MCF 10A (cell line): ENCODE data around the gene MFF. TPM values are rescaled to one million over a fixed set of nuclear protein-coding genes. Genes with fewer than 3 reads are reported as not detected.

ENCODE experiments used
- BruUV-seq: library from RNA; stranded (reverse); fragments of 400-500 nt; replicated peaks from 2 replicates; lab custom pipeline; 2021; lab: Mats Ljungman, UMichigan
- CTCF ChIA-PET: fragments of 300-600 bp; sonication (Branson Sonifier 250); formaldehyde crosslinking; extraction: SDS; loops from one replicate; lab custom pipeline; 2021; ENCODE audit warnings: antibody characterized with exemption, inconsistent platforms; lab: Yijun Ruan, JAX
- POLR2A ChIA-PET: fragments of 300-600, 350-650 bp; sonication (Branson Sonifier 250); formaldehyde crosslinking; extraction: SDS; loops from one replicate; lab custom pipeline; 2020; ENCODE audit warnings: antibody characterized with exemption, inconsistent platforms; lab: Yijun Ruan, JAX
- DNase-seq: peaks from one replicate; pipeline ENCODE4 v3.0.0-alpha.2; 2018; ENCODE audit not compliant: unreplicated experiment
- H3K27ac Mint-ChIP-seq: one replicate; pipeline ENCODE4 v1.8.0; 2022; ENCODE audit warnings: mild to moderate bottlenecking, low read depth, mixed read lengths; ENCODE audit not compliant: unreplicated experiment
- H3K27me3 Mint-ChIP-seq: one replicate; pipeline ENCODE4 v1.8.0; 2022; ENCODE audit warnings: mixed read lengths; ENCODE audit not compliant: insufficient read depth, unreplicated experiment
- H3K36me3 Mint-ChIP-seq: one replicate; pipeline ENCODE4 v1.8.0; 2022; ENCODE audit warnings: mild to moderate bottlenecking, moderate library complexity, mixed read lengths; ENCODE audit not compliant: insufficient read depth, unreplicated experiment
- H3K4me1 Mint-ChIP-seq: one replicate; pipeline ENCODE4 v1.8.0; 2022; ENCODE audit warnings: mixed read lengths; ENCODE audit not compliant: insufficient read depth, unreplicated experiment
- H3K4me3 Mint-ChIP-seq: one replicate; pipeline ENCODE4 v1.8.0; 2022; ENCODE audit warnings: mild to moderate bottlenecking, moderate library complexity, mixed read lengths; ENCODE audit not compliant: unreplicated experiment
- H3K9me3 Mint-ChIP-seq: one replicate; pipeline ENCODE4 v1.8.0; 2022; ENCODE audit warnings: mixed read lengths; ENCODE audit not compliant: unreplicated experiment
- intact Hi-C: fragments of 100-400 bp; cut with micrococcal nuclease; formaldehyde crosslinking; loops from 2 replicates; pipeline ENCODE4 v1.14.1; 2022
- total RNA-seq: library from RNA; stranded (reverse); gene quantifications from 2 replicates; pipeline ENCODE4 v1.2.3, GENCODE V29; 2022
- TF ChIP-seq, protein P1 (sequence below): fragments of 200-600 bp; IDR thresholded peaks from one replicate; pipeline ENCODE4 v1.8.0; 2022; ENCODE audit warnings: antibody characterized with exemption, mild to moderate bottlenecking; ENCODE audit not compliant: unreplicated experiment

MFF gene
- total RNA-seq, 1 experiment from 2014 or later: 81.2 TPM

- no peaks in the 10 kb centered on the region for H3K27me3 Mint-ChIP-seq
- no peaks in the 10 kb centered on the region for H3K36me3 Mint-ChIP-seq
- ChIA-PET POLR2A (interaction anchor here (1.4 kb wide), 1 partner anchor 13 kb away, joined by 3 read pairs; the partner anchor contains the start of gene MFF), CTCF (no interaction called here)
- BruUV-seq: no TSS peak
- intact Hi-C loops: no loop called here
- no peak overlapping the region for H3K27ac Mint-ChIP-seq
- H3K4me1 Mint-ChIP-seq: peaks cover 11% of the 10 kb centered on the region
- no peaks in the 10 kb centered on the region for H3K9me3 Mint-ChIP-seq
- DNase-seq: no peak
- no peak overlapping the region for H3K4me3 Mint-ChIP-seq
- TF ChIP-seq, protein P1, sequence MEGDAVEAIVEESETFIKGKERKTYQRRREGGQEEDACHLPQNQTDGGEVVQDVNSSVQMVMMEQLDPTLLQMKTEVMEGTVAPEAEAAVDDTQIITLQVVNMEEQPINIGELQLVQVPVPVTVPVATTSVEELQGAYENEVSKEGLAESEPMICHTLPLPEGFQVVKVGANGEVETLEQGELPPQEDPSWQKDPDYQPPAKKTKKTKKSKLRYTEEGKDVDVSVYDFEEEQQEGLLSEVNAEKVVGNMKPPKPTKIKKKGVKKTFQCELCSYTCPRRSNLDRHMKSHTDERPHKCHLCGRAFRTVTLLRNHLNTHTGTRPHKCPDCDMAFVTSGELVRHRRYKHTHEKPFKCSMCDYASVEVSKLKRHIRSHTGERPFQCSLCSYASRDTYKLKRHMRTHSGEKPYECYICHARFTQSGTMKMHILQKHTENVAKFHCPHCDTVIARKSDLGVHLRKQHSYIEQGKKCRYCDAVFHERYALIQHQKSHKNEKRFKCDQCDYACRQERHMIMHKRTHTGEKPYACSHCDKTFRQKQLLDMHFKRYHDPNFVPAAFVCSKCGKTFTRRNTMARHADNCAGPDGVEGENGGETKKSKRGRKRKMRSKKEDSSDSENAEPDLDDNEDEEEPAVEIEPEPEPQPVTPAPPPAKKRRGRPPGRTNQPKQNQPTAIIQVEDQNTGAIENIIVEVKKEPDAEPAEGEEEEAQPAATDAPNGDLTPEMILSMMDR: no peak
Measured at GRCh38 chr2:227311861-227312506, 13.1 kb upstream of the MFF start.

DNA sequence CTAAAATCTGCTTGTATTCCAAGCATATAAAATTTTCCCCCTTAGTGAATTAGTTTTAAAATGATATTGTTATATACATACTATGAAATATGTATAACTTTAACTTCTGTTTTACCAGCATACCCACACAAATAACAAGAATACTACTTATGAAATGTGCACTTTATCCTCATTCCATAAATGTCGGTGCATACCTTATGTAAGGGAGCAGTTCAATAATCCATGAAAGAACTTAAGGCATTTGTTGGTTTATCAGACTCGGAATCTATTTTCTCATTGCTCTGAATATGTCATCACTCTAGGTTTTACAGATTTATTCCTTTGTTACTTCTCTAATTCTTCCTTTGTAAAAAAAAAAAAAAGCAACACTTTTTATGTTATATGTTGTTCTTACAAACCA, 12.5 kb upstream of the MFF start:
- CTCF ChIA-PET: no interaction called here
- Mint-ChIP-seq H3K27ac (no peak overlapping the region), H3K4me3 (no peak overlapping the region), H3K27me3 (no peaks in the 10 kb centered on the region), H3K36me3 (no peaks in the 10 kb centered on the region), H3K9me3 (peaks cover 3% of the 10 kb centered on the region), H3K4me1 (peaks cover 11% of the 10 kb centered on the region)
- intact Hi-C loops: no loop called here
- DNase-seq: no peak
- TF ChIP-seq, protein P1: no peak
- POLR2A ChIA-PET: interaction anchor here (1.4 kb wide), 1 partner anchor 12 kb away, joined by 3 read pairs; the partner anchor contains the start of gene MFF
- BruUV-seq: no TSS peak

DNA sequence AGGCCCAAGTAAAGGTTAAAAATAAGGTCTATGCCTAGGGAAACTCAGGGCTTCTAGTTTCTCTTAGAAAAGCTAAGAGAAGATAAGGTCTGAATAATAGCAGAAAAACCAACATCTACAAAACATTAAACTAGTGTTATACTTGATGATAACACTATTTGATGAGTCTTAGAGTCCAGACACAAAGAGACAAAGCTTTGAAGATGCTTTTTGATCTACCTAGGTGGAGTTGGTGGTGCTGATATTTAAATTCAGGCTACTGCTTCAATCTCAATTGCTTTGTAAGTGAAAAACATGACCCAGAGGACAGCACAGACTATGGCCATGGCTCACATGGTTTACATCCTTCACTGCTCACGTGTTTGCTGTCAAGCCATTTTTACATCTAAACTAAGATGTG, 11.7 kb upstream of the MFF start:
- no peaks in the 10 kb centered on the region for H3K27me3 Mint-ChIP-seq
- H3K36me3 Mint-ChIP-seq: no peaks in the 10 kb centered on the region
- intact Hi-C loops: no loop called here
- H3K4me1 Mint-ChIP-seq: peaks cover 11% of the 10 kb centered on the region
- ChIA-PET POLR2A (interaction anchor here (1.4 kb wide), 1 partner anchor 11 kb away, joined by 3 read pairs; the partner anchor contains the start of gene MFF), CTCF (interaction anchor here (0.6 kb wide), 1 partner anchor 12 kb away, joined by 3 read pairs; no protein-coding TSS in a partner anchor)
- H3K4me3 Mint-ChIP-seq: no peak overlapping the region
- BruUV-seq: no TSS peak
- H3K27ac Mint-ChIP-seq: no peak overlapping the region
- H3K9me3 Mint-ChIP-seq: peaks cover 7% of the 10 kb centered on the region
- DNase-seq: no peak
- TF ChIP-seq, protein P1: no peak

DNA sequence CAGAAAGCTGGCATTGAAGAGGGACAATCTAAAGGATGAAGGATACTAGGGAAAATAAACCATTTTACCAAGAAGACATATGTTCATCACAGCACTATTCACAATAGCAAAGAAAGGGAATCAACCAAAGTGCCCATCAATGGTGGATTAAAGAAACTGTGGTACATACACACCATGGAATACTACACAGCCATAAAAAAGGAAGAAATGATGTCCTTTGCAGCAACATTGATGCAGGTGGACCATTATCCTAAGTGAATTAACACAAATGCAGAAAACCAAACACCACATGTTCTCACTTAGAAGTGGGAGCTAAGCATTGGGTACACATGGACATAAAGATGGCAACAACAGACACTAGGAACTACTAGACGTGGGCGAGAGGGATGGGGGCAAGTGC, 7.2 kb upstream of the MFF start:
- no peaks in the 10 kb centered on the region for H3K4me1 Mint-ChIP-seq
- no TSS peak for BruUV-seq
- DNase-seq: no peak
- intact Hi-C loops: no loop called here
- peaks cover 7% of the 10 kb centered on the region for H3K9me3 Mint-ChIP-seq
- POLR2A ChIA-PET: no interaction called here
- no peak overlapping the region for H3K4me3 Mint-ChIP-seq
- H3K27ac Mint-ChIP-seq: no peak overlapping the region
- H3K27me3 Mint-ChIP-seq: no peaks in the 10 kb centered on the region
- TF ChIP-seq, protein P1: no peak
- CTCF ChIA-PET: no interaction called here
- no peaks in the 10 kb centered on the region for H3K36me3 Mint-ChIP-seq
